Hepatic stellate cell (primary cell): ENCODE measurements around the gene ZNF32.
A peak's percentile ranks its signal among the peaks of the same experiment; 100 is the strongest.
"Not testable (repeated sequence)": the region's sequence is repeated elsewhere in the genome, so short reads cannot be mapped to it uniquely, and the experiment has no call there.

Experiments used
- DNase-seq: peaks from one replicate; pipeline ENCODE4 v3.0.0; 2011; ENCODE audit warnings: low spot score

Gene ZNF32

DNA sequence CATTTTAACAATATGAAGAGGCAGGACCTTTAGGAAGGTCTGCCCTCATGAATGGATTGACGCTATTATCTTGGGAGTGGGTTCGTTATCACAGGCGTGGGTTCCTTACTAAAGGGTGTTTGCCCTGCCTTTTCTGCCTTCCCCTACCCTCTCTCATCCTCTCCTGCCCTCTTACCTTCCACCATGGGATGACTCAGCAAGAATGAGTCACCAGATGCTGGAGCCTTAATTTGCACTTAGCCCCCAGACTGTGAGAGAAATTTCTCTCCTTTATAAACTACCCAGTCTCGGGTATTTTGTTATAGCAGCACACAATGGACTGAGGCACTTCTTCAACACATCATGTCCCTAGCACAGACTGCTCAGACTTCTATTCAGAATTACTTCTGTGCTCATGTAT, 31.4 kb upstream of the ZNF32 start:
- DNase-seq, result no peak

DNA sequence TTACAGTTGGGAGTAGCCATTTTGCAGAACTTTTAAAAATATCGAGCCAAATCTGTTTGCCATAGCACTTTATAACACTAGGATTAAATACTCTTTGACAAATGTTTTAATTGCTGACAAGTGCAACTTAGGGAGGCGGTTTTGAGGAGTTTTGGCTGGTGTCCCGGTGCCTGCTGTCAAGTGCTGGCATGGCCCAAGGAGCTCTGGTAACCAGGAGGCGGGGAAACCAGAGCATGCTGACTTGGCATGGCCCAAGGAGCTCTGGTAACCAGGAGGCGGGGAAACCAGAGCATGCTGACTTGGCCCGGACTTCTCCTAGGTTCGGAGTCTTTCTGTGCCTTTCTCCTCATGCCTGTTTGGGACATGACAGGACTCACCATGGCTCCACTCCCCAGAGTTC, 30.8 kb upstream of the ZNF32 start:
- no peak for DNase-seq

DNA sequence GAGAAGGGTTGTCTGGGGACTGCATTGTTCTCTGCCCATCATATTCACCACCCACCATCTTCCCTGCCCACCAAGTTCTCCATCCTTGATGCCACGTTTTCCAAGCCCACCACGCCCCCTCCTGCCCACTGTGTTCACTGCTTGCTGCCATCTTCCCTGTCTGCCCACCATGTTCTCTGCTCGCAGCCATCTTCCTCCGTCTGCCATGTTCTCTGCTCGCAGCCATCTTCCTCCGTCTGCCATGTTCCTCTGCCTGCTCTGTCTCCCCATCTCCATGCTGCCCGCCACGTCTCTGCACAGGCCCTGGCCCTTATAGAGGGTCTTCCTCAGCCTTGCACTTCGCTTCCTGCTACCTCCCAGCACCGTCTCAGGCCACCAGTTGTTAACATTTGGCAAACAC, 30.0 kb upstream of the ZNF32 start:
- no peak for DNase-seq

DNA sequence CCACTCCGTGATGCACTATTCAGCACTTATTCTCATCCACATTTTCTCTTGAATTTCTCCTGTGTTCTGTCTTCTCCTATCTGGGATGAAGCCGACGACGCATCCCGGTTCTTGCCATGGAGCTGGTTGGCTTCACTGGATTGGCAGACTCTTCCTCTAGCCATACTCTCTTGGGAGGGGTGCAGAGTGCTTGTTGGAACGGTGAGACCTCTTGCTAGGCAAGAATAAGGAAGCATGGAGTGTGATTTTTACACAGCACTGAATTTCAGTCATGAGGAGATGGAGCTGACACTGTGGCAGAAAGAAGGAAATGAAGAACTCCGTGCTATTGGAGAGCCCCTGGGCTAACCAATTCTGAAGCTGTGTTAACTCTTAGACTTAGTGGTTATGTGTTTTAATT, 28.2 kb upstream of the ZNF32 start:
- DNase-seq, result no peak

DNA sequence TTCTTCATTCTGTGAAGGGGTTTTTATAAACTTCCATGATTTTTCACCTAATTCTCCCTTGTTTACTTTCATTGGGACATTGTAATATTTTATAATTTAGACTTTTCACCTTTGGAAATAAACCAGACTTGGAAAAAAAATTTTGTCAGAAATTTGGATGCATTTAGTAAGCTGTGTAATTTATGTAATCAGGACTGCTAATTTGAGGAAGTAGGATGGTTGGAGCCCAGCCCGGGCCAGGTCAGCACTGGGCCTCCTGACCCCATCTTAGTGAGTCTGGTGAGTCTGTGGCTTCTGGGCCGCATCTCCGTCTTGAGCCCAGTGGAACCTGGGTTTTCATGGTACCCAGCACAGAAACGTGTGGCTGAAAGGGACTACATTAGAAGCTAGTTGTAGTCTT, 27.6 kb upstream of the ZNF32 start:
- DNase-seq, result no peak

DNA sequence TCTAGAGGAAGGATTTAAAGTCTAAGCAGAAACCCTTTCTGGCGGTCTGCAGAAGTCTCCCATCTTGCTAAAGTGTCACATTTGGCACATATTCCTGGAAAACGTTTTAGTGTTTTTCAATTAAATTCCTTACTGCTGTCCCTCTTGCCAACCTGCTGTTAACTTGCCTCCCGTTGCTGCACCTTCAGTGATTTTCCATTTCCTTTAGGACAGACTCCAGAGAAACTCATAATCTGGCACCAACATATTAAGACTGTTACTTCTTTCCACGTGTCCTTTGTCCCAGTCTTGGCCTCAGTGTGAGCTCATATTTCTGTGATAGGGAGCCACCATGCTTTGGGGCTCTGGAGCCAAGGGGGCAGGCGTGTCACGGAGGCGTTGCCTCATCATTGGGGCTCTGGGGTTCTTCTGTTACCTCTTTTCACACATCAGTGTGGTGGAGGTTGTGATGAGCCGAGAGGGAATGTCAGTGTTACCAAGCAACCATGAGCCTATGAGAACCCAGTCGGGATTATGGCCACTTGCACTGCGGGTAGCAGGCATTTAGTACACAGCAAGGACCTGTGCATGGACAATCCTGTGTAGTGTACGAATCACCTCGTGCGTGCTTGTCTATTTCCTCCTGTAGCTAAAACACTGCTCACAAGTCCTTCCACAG, 26.0 kb upstream of the ZNF32 start:
- DNase-seq, result no peak

DNA sequence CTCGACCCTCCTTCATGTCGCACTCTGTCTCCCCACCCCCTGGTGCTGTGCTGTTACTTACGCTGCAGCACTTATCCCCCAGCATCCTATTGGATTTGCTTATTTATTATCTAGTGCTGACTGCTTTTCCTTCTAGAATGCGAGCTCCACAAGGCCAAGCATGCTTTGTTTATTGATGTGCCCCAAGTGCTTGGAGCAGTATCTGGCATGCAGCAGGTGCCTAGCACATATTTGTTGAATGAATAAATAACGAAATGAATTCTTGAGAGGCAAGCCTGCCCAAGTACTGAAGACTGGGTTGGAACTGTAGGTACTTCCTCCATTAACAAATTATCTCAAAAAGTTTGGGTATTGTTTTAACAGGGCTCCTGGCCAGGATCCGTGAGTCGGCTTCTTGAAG, 24.8 kb upstream of the ZNF32 start:
- no peak for DNase-seq

DNA sequence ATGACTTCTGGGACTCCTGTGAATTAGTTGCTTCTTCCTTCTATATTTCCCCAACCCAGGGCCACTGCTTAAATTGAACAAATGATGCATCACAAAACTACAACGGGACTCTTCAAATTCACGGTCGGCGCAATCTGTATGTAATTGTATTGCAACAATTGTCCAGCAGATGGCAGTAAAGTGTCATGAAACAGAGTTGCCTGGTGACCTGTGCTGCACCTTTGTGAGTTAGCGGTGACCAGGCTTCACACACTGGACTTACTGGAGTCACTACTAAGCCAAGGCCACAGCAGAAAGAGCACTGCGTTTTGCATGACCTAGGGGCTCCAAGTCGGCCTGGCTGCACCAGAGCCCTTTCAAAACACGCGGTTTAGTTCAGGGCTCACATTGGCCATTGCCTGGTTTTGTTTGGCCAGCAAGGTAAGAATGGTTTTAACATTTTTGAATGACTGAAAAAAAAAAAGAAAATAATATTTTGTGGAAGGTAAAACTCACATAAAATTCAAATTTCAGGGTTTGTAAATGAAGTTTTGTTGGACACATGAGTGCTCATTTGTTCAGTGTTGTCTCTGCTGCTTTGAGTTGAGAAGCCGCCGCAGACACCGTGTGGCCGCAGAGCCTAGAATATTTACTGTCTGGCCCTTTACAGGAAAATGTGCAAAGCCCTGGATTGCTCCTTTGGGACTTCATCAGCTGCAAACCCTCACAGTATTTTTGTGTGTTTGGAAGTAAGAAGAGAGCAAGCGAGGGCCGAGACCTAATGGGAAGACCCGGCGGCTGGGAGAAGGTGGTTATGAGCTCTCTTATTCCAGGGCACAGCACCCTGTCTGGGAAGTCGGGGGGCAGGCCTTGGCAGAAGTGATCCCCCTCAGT, 23.2 kb upstream of the ZNF32 start:
- DNase-seq, result peak; percentile 77

DNA sequence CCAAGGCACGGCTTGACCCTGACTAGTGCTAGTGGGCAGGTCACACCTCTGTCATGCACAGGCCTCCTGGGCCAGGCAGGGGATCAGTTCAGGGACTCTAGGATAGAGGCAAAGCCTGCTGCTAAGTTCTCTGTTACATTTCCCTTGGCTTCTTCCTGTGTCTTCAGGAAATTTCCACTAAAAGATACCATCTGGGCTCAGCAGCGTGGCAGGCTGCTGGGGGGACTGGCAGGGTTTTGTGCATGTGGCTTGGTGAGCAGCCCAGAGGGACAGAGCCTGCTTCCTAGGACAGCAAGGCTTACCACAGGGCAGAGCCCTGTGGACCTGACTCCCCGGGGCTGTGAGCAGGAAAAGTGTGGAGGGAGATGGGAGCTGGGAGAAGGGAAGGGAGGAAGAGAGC, 20.7 kb upstream of the ZNF32 start:
- no peak for DNase-seq

DNA sequence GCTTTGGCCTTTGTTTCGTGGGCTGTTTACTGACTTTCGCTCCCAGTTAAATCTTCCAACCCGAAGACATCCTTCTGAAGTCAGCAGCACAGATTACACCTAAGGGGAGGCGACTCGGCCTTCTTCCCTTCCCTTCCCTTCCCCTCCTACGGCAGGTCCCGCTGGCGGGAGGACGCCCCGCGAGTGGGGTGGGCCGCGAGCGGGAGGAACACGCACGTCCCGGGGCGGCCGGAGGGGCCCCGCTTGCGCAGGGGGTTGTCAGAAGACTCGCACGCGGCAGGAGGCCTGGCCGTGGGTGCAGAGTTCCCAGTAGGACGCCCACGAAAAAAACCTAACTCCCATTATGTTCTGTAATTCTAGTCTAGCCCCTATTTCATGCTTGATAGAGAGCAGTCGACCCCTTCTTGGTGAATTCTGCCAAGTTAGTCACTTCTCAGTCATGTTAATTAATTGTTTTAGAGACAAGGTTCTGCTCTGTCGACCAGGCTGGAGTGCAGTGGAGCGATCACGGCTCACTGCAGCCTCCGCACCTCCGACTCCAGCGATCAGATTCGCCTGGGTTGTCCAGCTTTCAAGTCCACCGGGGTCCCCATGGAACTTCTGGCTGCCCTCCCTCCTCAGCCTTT, 19.2 kb upstream of the ZNF32 start:
- DNase-seq, result no peak

DNA sequence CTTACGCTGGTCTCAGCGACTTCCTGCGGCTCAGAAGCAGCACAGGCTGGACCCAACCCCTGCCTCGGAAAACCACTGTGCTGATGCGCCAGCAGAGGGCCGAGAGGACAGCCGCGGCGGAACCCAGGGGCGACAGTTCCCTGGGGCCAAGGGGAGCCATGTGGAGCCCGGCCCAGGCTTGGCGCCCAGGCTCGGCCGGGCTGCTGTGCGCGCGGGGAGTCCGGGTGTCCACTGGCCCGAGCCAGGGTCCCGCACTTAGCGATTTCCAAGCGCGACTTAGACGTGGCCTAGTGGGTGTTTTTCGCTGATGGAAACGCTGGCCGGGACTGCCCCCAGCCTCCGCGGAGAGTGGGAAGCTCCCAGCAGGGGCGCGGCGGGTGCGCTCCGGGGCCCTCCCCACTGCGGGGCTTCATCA, 18.6 kb upstream of the ZNF32 start:
- peak; percentile 83 for DNase-seq

DNA sequence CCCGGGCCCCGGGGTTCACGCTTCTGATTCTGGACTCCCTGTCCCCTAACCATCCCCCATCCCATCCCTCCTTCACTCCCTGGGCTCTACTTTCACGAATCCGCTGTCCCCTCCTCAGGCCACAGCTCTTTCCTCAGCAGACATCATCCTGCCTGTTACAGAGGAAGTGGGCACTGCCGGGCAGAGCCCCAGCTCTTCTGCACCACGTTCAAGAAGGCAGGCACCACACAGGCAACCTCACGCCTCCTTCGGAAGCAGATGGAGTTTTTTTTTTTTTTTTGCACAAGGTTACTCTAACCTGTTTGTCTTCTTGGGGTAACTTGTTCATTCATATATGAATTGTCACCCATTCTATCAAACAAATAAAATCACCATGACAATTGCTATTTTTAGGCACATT, 17.9 kb upstream of the ZNF32 start:
- DNase-seq, result no peak

DNA sequence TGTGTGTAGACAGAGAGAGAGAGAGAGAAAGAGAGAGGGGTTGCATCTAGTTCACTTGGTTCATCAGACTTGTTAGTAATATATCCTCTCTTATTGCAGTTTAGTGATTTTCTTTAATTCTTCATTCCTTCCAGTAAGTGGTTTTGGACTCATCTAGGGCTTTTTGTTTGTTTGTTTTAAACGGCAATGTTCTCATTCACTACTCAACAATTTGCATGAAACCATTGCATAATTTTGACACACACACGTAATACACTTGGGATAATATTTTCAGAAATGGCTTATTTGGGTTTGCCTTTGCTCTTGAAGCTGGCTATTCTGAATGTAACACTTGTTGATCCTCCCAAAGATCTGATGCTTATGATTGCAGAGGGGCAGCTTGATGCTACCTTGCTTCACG, 16.4 kb upstream of the ZNF32 start:
- DNase-seq, result no peak

DNA sequence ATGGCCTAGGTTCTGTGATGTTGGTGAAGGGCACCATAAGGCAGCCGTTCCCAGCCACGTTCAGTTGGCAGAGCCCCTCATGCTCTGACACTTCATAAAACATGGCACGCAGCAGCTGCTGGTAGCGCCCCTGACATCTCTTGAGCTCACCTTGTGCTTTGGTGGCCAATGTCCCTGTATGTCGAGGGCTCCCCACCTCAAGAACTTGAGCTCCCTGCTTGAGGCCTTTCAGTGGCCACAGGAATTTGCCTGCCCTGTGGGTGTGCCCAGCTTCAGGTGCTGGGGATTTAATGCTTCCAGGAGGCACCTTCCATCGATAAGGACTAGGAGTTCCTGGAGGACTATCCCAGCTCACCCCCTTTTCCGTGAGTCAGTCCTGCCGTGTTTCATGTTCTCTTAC, 9.5 kb upstream of the ZNF32 start:
- no peak for DNase-seq

DNA sequence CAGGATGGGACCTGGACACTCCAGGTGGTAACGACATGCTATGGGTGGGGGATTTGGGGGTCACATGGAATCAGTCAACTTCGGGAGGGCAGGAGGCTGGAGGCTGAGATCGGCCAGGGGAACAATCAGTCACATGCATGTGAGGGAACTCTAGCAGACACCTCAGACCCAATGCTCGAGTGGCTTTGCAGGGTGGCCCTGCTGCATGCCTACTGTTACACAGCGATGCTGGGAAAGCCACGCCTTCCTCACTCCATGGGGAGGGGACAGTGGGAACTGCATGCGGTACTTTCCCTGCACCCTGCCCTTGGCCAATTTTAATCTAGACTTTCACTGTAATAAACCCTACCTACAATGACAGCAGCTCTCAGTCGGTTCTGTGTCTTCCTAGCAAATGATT, 6.6 kb upstream of the ZNF32 start:
- DNase-seq, result no peak

DNA sequence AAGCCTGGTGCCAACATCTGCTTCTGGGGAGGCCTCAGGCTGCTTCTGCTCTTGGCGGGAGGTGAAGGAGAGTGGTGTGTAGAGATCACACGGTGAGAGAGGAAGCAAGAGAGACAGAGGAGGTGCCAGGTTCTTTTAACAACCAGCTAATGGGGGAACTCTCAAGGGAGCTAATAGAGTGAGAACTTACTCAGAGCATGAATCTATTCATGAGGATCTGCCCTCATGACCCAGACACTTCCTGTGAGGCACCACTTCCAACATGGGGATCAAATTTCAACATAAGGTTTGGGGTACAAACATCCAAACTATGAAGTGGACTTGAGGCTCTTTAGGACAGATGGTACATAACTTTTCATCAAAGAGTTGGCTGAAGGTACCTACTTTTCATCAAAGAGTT, 5.1 kb upstream of the ZNF32 start:
- DNase-seq, result no peak

DNA sequence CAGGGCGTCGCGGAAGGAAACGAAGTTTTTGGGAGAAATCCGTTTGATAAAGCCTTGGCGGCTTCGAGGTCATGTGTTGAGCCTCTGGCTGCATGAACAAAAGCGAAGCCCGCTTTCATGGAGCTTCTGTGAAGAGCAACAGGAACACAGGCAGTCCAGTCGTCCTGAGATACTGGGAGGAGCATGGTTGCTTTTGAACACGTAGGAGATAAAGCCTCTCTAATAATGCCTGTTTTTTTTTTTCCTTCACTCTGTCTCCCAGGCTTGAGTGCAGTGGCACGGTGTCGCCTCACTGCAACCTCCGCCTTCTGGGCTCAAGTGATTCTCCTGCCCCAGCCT, 473 bp upstream of the ZNF32 start:
- DNase-seq, result no peak

DNA sequence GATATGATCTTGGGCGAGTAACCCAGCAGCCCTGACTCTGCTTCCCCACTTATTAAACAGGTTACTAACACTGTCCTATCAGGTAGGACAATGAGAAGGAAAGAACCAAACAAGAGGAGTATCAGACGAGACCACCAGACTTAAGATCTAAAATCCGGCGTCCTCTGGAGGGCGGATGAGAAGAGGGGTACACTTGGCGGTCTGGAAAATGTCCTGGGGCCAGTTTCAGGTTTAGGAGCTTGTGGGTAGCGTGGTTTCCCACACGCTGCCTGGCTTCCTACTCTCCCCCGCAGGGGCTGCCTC, 635 bp downstream of the ZNF32 start:
- DNase-seq, result no peak

DNA sequence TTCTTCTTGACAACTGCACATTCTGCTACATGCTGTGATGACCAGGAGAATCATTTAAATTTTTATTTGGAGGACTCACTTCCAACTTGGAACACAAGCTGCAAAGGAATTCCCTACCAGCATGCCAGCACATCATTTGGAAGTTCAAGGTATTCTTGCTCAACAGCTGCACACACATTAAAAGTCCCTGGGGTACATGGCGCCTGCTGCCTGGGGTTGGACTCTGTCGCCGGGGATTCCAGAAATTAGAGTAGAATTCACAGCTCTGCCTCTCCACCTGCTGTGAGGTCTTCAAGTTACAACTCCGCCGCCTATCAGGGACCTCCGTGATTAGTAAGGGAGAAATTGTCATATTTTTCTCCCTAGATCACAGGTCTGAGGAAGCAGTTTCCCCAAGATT, 1.1 kb downstream of the ZNF32 start:
- DNase-seq, result no peak

DNA sequence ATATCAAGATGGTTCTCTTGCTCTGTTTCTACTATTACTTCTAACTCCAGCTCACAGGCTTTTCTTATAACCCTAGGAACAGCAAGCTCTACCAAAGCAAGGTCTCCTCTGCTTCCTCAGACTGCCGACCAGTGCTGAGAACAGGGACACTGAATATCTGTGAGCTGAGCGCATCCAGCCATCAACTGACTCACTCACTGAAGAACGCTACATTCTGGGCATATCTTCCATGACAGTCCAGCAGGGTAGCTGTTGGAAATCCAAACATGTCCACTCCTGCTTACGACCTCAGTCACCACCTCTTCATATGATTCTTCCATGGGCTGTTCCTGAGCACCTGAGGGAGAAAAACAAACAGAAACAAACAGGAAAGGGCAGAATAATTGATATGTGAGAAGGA, 2.8 kb downstream of the ZNF32 start:
- DNase-seq, result no peak

DNA sequence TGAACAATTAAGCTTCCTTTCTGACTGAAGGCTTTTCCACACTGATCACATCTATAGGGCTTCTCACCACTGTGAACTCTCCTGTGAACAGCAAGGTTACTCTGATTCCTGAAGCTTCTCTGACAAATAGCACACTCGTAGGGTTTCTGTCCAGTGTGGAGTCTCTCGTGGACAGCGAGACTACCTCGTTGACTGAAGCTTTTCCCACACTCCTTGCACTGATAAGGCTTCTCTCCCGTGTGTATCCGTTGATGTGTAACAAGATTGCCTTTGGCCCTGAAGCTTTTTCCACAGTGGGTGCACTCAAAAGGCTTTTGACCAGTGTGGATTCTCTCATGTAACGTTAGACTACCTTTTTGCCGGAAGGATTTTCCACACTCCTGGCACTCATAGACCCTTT, 4.4 kb downstream of the ZNF32 start:
- DNase-seq, result no peak

DNA sequence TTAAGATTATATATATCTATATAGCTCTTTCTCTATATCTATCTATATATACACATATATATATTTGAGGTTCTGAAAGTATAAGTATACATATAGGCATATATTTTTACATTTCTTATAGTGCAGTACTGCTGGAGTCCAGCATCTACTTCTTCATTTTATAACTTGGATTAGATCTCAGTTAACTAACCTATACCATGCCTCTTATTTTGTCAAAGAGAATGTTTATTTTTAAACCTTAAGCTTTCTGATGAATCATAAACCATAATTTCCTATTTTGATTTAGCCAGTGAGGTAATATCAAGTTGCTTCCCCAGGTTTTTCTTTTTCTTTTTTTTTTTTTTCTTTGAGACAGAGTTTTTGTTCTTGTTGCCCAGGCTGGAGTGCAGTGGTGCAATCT, 8.1 kb downstream of the ZNF32 start:
- no peak for DNase-seq

DNA sequence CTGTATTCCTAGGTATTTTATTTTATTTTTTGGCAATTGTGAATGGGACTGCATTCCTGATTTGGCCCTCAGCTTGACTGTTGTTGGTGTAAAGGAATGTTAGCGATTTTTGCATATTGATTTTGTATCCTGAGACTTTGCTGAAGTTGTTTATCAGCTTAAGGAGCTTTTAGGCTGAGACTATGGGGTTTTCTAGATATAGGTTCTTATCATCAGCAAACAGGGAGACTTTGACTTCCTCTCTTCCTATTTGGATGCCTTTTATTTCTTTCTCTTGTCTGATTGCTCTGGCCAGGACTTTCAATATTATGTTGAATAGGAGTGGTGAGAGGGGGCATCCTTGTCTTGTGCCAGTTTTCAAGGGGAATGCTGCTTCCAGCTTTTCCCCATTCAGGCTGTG, 12.9 kb downstream of the ZNF32 start:
- not testable (repeated sequence) for DNase-seq

DNA sequence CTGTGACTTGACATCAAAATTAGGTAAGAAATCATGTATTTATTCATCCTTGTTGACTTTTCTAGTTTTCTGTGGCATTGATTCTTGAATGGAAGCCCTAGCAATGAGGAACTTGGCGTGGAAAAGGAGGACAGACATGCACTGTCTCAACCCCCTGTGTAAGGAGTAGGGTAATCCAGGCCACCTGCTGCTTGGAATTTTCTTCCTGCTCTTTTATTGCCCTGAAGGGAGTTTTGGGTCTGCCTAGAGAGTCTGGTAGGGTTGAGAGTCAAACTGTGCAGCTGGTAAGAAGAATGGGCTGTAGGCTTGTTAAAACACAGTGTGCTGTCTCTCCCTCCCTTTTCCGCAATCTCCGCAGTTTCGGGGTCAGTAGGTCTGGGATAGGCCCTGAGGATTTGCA, 19.7 kb downstream of the ZNF32 start:
- no peak for DNase-seq
